ENCODE data around the gene CTU1. TPM values are rescaled to one million over a fixed set of nuclear protein-coding genes. Genes with fewer than 3 reads are reported as not detected.

CTU1 gene
- total and polyA plus RNA-seq, 2 of the 4 experiments (the other 2 are of a cell fraction) = 2.0 to 3.3 TPM

DNA sequence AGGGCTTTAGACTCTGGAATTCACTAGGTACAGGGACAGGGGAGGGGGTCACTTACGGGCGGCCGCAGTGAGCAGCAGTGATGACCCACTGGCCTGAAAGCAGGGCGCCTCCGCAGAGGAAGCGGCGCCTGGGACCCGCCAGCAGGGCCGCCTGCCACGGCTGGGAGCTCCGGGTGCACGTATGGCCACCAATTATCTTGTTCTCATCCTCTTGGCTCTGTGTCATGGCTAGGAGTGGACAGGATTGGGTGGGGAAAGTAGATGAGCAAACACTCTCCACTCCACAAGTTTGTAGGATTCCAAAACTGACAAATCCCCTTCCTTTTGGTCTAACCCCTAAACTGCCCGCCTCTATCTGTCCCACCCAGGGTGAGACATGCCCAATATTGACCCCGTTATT is 26.7 kb downstream of the CTU1 start:
- H3K4me3 ChIP-seq (ENCODE audit: insufficient read depth, low read depth, low read length) = no peak overlapping the region
- DNase-seq = no peak

More for the DNA sequence above, 26.7 kb downstream of the CTU1 start:
- Histone ChIP-seq H2AK9ac (replicated peaks; ENCODE audit: low read depth, low read length, poor library complexity) (no peak overlapping the region), H3K4me1 (ENCODE audit: control insufficient read depth, insufficient read depth, low read length) (no peaks in the 10 kb centered on the region), H3K4me2 (ENCODE audit: low read depth, low read length) (no peak overlapping the region), H4K91ac (ENCODE audit: insufficient read depth, low read depth, low read length) (no peak overlapping the region), H4K5ac (ENCODE audit: low read depth, low read length) (no peak overlapping the region), H3K79me1 (ENCODE audit: low read depth in 1 of 2, low read length in 2 of 2) (no peaks in the 10 kb centered on the region), H2AFZ (replicated peaks; ENCODE audit: low read length, poor library complexity) (no peak overlapping the region), H2BK120ac (ENCODE audit: low read depth, low read length) (no peak overlapping the region), H3K9ac (ENCODE audit: low read depth, low read length) (no peak overlapping the region), H3K4ac (ENCODE audit: low read depth, low read length) (no peak overlapping the region), H2AK5ac (ENCODE audit: low read depth, low read length) (no peak overlapping the region), H3K27me3 (ENCODE audit: control insufficient read depth, insufficient read depth, low read length) (no peaks in the 10 kb centered on the region), H3K27ac (ENCODE audit: insufficient read depth, low read length) (no peak overlapping the region), H3K9me1 (ENCODE audit: insufficient read depth, low read length) (no peaks in the 10 kb centered on the region), H4K8ac (ENCODE audit: low read depth in 2 of 2, low read length in 2 of 2) (no peak overlapping the region), H3K36me3 (ENCODE audit: control insufficient read depth, insufficient read depth, low read length) (no peaks in the 10 kb centered on the region), H3K14ac (replicated peaks; ENCODE audit: low read depth, low read length) (no peak overlapping the region), H3K9me3 (ENCODE audit: control insufficient read depth, insufficient read depth, low read length) (no peaks in the 10 kb centered on the region; the same call in none of the 2 replicates), H2BK20ac (ENCODE audit: low read depth, low read length) (no peak overlapping the region), H4K20me1 (ENCODE audit: insufficient read depth, low read length) (no peaks in the 10 kb centered on the region), H3K23ac (ENCODE audit: low read depth, low read length) (no peak overlapping the region), H2BK5ac (ENCODE audit: low read depth, low read length, poor library complexity, severe bottlenecking) (no peak overlapping the region), H3K18ac (ENCODE audit: low read depth, low read length) (no peak overlapping the region), H2BK15ac (ENCODE audit: low read depth, low read length) (no peak overlapping the region), H3K56ac (ENCODE audit: extremely low read depth, insufficient read depth, low read length) (no peak overlapping the region)
- dilution Hi-C loops (cut with HindIII; ENCODE audit: low sequenced_read_pairs, unreplicated experiment) = no loop called here
- intact Hi-C loops (cut with micrococcal nuclease) = no loop called here
- no TSS peak for BruUV-seq (replicated peaks)
- in situ Hi-C loops (cut with MboI; ENCODE audit: low sequenced_read_pairs) = no loop called here
- 20% methylated on average over 1 of the region's 14 CpGs; no CpG with 5 or more reads in 1 of the 2 experiments for WGBS, 2 experiments (ENCODE audit: extremely low coverage in 2 of 2, insufficient read length in 1 of 2)
- POLR2A ChIA-PET (ENCODE audit: unreplicated experiment) = no interaction called here
- CTCF ChIA-PET = no interaction called here
- TF ChIP-seq CTCF (conservative IDR thresholded peaks at IDR 0.05; ENCODE audit: low read depth, low read length) = no peak
- TF ChIP-seq RCOR1 (IDR thresholded peaks at IDR 0.05; ENCODE audit: insufficient replicate concordance, low read length) = no peak
- no peak for TF ChIP-seq RFX5 (IDR thresholded peaks at IDR 0.05; ENCODE audit: low read depth, low read length)
- no peak for TF ChIP-seq FOS (IDR thresholded peaks at IDR 0.05; ENCODE audit: low read depth, low read length)
- TF ChIP-seq RAD21 (IDR thresholded peaks at IDR 0.05; ENCODE audit: low read length) = no peak
- ATAC-seq (ENCODE audit: low read depth) = no peak

All from IMR-90 (cell line).